ENCODE data around the gene USP25. TPM values are rescaled to one million over a fixed set of nuclear protein-coding genes. Genes with fewer than 3 reads are reported as not detected.

USP25 gene
- polyA plus RNA-seq, 1 experiment, result 11.1 TPM

GRCh38 chr21:15874615-15875014 is 144.8 kb downstream of the USP25 start:
- ChIA-PET POLR2A (no interaction called here), CTCF (no interaction called here)
- Histone ChIP-seq H3K36me3 (ENCODE audit: control insufficient read depth, insufficient read depth, low read length) (peaks cover 2% of the 10 kb centered on the region), H3K27me3 (ENCODE audit: control insufficient read depth, insufficient read depth, low read length) (no peaks in the 10 kb centered on the region), H3K4me3 (ENCODE audit: low read depth, low read length) (no peak overlapping the region)
- TF ChIP-seq CTCF (IDR thresholded peaks at IDR 0.05; ENCODE audit: insufficient read depth, low read depth, low read length), result no peak
- no peak for DNase-seq (ENCODE audit: low read depth)

- Histone ChIP-seq H3K27me3 (ENCODE audit: control insufficient read depth, insufficient read depth, low read length) (no peaks in the 10 kb centered on the region), H3K4me3 (ENCODE audit: low read depth, low read length) (no peak overlapping the region), H3K36me3 (ENCODE audit: control insufficient read depth, insufficient read depth, low read length) (peaks cover 2% of the 10 kb centered on the region)
- POLR2A ChIA-PET, result no interaction called here
- TF ChIP-seq CTCF (IDR thresholded peaks at IDR 0.05; ENCODE audit: insufficient read depth, low read depth, low read length), result no peak
- no peak for DNase-seq (ENCODE audit: low read depth)
- CTCF ChIA-PET, result no interaction called here
Observed at GRCh38 chr21:15875286-15875685, 145.5 kb downstream of the USP25 start.

GRCh38 chr21:15893902-15894301 is 164.1 kb downstream of the USP25 start:
- no peaks in the 10 kb centered on the region for H3K36me3 ChIP-seq (ENCODE audit: control insufficient read depth, insufficient read depth, low read length)
- H3K4me3 ChIP-seq (ENCODE audit: low read depth, low read length), result no peak overlapping the region
- TF ChIP-seq CTCF (IDR thresholded peaks at IDR 0.05; ENCODE audit: insufficient read depth, low read depth, low read length), result no peak
- no peak for DNase-seq (ENCODE audit: low read depth)
- CTCF ChIA-PET, result interaction anchor here (0.6 to 1.5 kb wide), 2 partner anchors 106 to 263 kb away, joined by 3 read pairs; no protein-coding TSS in a partner anchor
- POLR2A ChIA-PET, result no interaction called here
- no peaks in the 10 kb centered on the region for H3K27me3 ChIP-seq (ENCODE audit: control insufficient read depth, insufficient read depth, low read length)

GRCh38 chr21:15894596-15894995 is 164.8 kb downstream of the USP25 start:
- ChIA-PET CTCF (interaction anchor here (0.6 to 1.5 kb wide), 2 partner anchors 105 to 262 kb away, joined by 3 read pairs; no protein-coding TSS in a partner anchor), POLR2A (no interaction called here)
- Histone ChIP-seq H3K36me3 (ENCODE audit: control insufficient read depth, insufficient read depth, low read length) (no peaks in the 10 kb centered on the region), H3K27me3 (ENCODE audit: control insufficient read depth, insufficient read depth, low read length) (no peaks in the 10 kb centered on the region), H3K4me3 (ENCODE audit: low read depth, low read length) (no peak overlapping the region)
- DNase-seq (ENCODE audit: low read depth), result no peak
- TF ChIP-seq CTCF (IDR thresholded peaks at IDR 0.05; ENCODE audit: insufficient read depth, low read depth, low read length), result peak; percentile 33; the same call in 1 of the 2 replicates

- no peaks in the 10 kb centered on the region for H3K36me3 ChIP-seq (ENCODE audit: control insufficient read depth, insufficient read depth, low read length)
- DNase-seq (ENCODE audit: low read depth), result no peak
- no peak for TF ChIP-seq CTCF (IDR thresholded peaks at IDR 0.05; ENCODE audit: insufficient read depth, low read depth, low read length)
- ChIA-PET POLR2A (no interaction called here), CTCF (no interaction called here)
- no peaks in the 10 kb centered on the region for H3K27me3 ChIP-seq (ENCODE audit: control insufficient read depth, insufficient read depth, low read length)
- H3K4me3 ChIP-seq (ENCODE audit: low read depth, low read length), result no peak overlapping the region
Observed at GRCh38 chr21:15895142-15896106, 165.6 kb downstream of the USP25 start.

Measured in BJ (cell line).